HepG2 (cell line): ENCODE measurements around the gene PNPLA2. TPM values are rescaled to one million over a fixed set of nuclear protein-coding genes. Genes with fewer than 3 reads are reported as not detected.

Experiments used
- AKAP8 ChIP-seq: sonication (generic); formaldehyde crosslinking; IDR thresholded peaks from 2 replicates; pipeline ENCODE4 v1.5.1; 2020; ENCODE audit warnings: mild to moderate bottlenecking, missing genetic modification reagents
- E2F2 ChIP-seq: sonication (generic); formaldehyde crosslinking; IDR thresholded peaks from 2 replicates; pipeline ENCODE4 v1.4.0; 2020; ENCODE audit warnings: missing genetic modification reagents, borderline replicate concordance
- GTF2F1 ChIP-seq: fragments of 150-350 bp; IDR thresholded peaks from 2 replicates; pipeline ENCODE4 v1.6.1; 2014; ENCODE audit warnings: low read length
- MAFG ChIP-seq: sonication (generic); formaldehyde crosslinking; IDR thresholded peaks from 2 replicates; pipeline ENCODE4 v1.5.1; 2020; ENCODE audit warnings: mild to moderate bottlenecking, missing genetic modification reagents
- MEIS2 ChIP-seq: sonication (generic); formaldehyde crosslinking; IDR thresholded peaks from 2 replicates; pipeline ENCODE4 v1.9.0; 2021; ENCODE audit warnings: mild to moderate bottlenecking, missing genetic modification reagents
- MYC ChIP-seq: sonication (generic); formaldehyde crosslinking; IDR thresholded peaks from 2 replicates; pipeline ENCODE4 v1.9.0; 2021; ENCODE audit warnings: missing genetic modification reagents, borderline replicate concordance
- NFYC ChIP-seq: IDR thresholded peaks from 2 replicates; pipeline ENCODE4 v1.6.1; 2016; ENCODE audit warnings: missing genetic modification reagents, missing compliant biosample characterization
- RCOR2 ChIP-seq: IDR thresholded peaks from 2 replicates; pipeline ENCODE4 v1.6.1; 2016; ENCODE audit warnings: missing biosample characterization, missing genetic modification reagents
- SMARCE1 ChIP-seq: fragments of 450-650 bp; IDR thresholded peaks from 2 replicates; pipeline ENCODE4 v1.6.1; 2017; ENCODE audit warnings: borderline replicate concordance
- STAT6 ChIP-seq: sonication (generic); formaldehyde crosslinking; IDR thresholded peaks from 2 replicates; pipeline ENCODE4 v1.4.0; 2020; ENCODE audit warnings: missing genetic modification reagents, mild to moderate bottlenecking, borderline replicate concordance
- U2AF1 ChIP-seq: fragments of 200-400 bp; formaldehyde crosslinking; optimal IDR thresholded peaks from 2 replicates; pipeline ENCODE3; 2017; ENCODE audit warnings: mild to moderate bottlenecking, low read depth, low read length
- ZFP1 ChIP-seq: IDR thresholded peaks from 2 replicates; pipeline ENCODE4 v1.6.1; 2016
- ZMAT5 ChIP-seq: sonication (generic); formaldehyde crosslinking; IDR thresholded peaks from 2 replicates; pipeline ENCODE4 v1.5.0; 2020; ENCODE audit warnings: mild to moderate bottlenecking, low read depth, missing genetic modification reagents, borderline replicate concordance
- ZNF678 ChIP-seq: sonication (generic); formaldehyde crosslinking; IDR thresholded peaks from 2 replicates; pipeline ENCODE4 v1.4.0; 2020; ENCODE audit warnings: mild to moderate bottlenecking, missing genetic modification reagents
- ZNF775 ChIP-seq: sonication (generic); formaldehyde crosslinking; IDR thresholded peaks from 2 replicates; pipeline ENCODE4 v1.4.0; 2020; ENCODE audit warnings: missing genetic modification reagents, mild to moderate bottlenecking, moderate library complexity, borderline replicate concordance
- ZNF841 ChIP-seq: sonication (generic); formaldehyde crosslinking; IDR thresholded peaks from 2 replicates; pipeline ENCODE4 v1.8.1; 2023; ENCODE audit warnings: missing genetic modification reagents, borderline replicate concordance
- polyA plus RNA-seq, 8 experiments: library from polyadenylated mRNA; depleted of rRNA in 3 of 8; stranded (reverse) in 7 of 8; unstranded in 1 of 8; fragments of >200 nt; fragmentation: Illumina TruSeq in 4 of 8; extraction: Trizol in 4 of 8; gene quantifications; 2 replicates each; pipeline versions ENCODE4 v1.2.1 to v1.2.3, GENCODE V29; 2011 to 2016; ENCODE audit warnings: low read depth in 4 of 8, missing spikeins in 1 of 8, mixed read lengths in 1 of 8; ENCODE audit not compliant: insufficient read depth in 1 of 8
- total RNA-seq, 5 experiments: library from RNA; depleted of rRNA; stranded (reverse); fragments of >200 nt; fragmentation: Illumina TruSeq; extraction: Trizol; gene quantifications; 2 replicates each; pipeline ENCODE4 v1.2.3, GENCODE V29; 2016; ENCODE audit warnings: low read depth in 1 of 5
- TF ChIP-seq, protein P1 (sequence below): sonication (generic); formaldehyde crosslinking; IDR thresholded peaks from 2 replicates; pipeline ENCODE4 v1.8.1; 2023; ENCODE audit warnings: missing genetic modification reagents, inconsistent platforms, borderline replicate concordance
- TF ChIP-seq, protein P2 (sequence below): sonication (generic); formaldehyde crosslinking; IDR thresholded peaks from 2 replicates; pipeline ENCODE4 v1.5.0; 2020; ENCODE audit warnings: mild to moderate bottlenecking, missing genetic modification reagents, borderline replicate concordance
- TF ChIP-seq, protein P3 (sequence below): sonication (generic); formaldehyde crosslinking; IDR thresholded peaks from 2 replicates; pipeline ENCODE4 v1.8.0; 2022; ENCODE audit warnings: mild to moderate bottlenecking, missing genetic modification reagents

Gene PNPLA2
- total and polyA plus RNA-seq, 2 of the 13 experiments (the other 11 are each of a cell fraction or from before 2014, with no cell fraction given) = 10.5 to 43.2 TPM

- TF ChIP-seq ZMAT5 (CRISPR knock-in tag) = no peak
- no peak for TF ChIP-seq MEIS2
- TF ChIP-seq NFYC (CRISPR knock-in tag) = 0 out of 2 replicates have a peak, but pooled peaks have one; percentile 13
- no peak for TF ChIP-seq U2AF1
- TF ChIP-seq, protein P1, sequence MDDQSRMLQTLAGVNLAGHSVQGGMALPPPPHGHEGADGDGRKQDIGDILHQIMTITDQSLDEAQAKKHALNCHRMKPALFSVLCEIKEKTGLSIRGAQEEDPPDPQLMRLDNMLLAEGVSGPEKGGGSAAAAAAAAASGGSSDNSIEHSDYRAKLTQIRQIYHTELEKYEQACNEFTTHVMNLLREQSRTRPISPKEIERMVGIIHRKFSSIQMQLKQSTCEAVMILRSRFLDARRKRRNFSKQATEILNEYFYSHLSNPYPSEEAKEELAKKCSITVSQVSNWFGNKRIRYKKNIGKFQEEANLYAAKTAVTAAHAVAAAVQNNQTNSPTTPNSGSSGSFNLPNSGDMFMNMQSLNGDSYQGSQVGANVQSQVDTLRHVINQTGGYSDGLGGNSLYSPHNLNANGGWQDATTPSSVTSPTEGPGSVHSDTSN (CRISPR knock-in tag) = no peak
- no peak for TF ChIP-seq ZNF678 (CRISPR knock-in tag)
- TF ChIP-seq MAFG (CRISPR knock-in tag) = no peak
- TF ChIP-seq ZNF841 (CRISPR knock-in tag) = no peak
- TF ChIP-seq STAT6 = no peak
- TF ChIP-seq MYC (CRISPR knock-in tag) = 0 out of 2 replicates have a peak, but pooled peaks have one; percentile 44
- TF ChIP-seq GTF2F1 = no peak
- TF ChIP-seq, protein P2, sequence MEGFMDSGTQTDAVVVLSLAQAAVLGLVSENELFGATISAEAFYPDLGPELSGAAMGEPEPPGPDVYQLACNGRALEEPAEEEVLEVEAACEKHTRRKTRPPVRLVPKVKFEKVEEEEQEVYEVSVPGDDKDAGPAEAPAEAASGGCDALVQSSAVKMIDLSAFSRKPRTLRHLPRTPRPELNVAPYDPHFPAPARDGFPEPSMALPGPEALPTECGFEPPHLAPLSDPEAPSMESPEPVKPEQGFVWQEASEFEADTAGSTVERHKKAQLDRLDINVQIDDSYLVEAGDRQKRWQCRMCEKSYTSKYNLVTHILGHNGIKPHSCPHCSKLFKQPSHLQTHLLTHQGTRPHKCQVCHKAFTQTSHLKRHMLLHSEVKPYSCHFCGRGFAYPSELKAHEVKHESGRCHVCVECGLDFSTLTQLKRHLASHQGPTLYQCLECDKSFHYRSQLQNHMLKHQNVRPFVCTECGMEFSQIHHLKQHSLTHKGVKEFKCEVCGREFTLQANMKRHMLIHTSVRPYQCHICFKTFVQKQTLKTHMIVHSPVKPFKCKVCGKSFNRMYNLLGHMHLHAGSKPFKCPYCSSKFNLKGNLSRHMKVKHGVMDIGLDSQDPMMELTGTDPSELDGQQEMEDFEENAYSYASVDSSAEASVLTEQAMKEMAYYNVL (CRISPR knock-in tag) = no peak
- TF ChIP-seq RCOR2 = no peak
- TF ChIP-seq, protein P3, sequence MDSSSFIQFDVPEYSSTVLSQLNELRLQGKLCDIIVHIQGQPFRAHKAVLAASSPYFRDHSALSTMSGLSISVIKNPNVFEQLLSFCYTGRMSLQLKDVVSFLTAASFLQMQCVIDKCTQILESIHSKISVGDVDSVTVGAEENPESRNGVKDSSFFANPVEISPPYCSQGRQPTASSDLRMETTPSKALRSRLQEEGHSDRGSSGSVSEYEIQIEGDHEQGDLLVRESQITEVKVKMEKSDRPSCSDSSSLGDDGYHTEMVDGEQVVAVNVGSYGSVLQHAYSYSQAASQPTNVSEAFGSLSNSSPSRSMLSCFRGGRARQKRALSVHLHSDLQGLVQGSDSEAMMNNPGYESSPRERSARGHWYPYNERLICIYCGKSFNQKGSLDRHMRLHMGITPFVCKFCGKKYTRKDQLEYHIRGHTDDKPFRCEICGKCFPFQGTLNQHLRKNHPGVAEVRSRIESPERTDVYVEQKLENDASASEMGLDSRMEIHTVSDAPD = no peak
- no peak for TF ChIP-seq ZNF775
- no peak for TF ChIP-seq ZFP1
- no peak for TF ChIP-seq SMARCE1
- TF ChIP-seq E2F2 = no peak
- TF ChIP-seq AKAP8 (CRISPR knock-in tag) = peak; percentile 94; the same call in 1 of the 2 replicates
Observed at GRCh38 chr11:844693-845644, 26.3 kb downstream of the PNPLA2 start (continued).
